Measurements from ENCODE around the gene GREB1L.

DNA sequence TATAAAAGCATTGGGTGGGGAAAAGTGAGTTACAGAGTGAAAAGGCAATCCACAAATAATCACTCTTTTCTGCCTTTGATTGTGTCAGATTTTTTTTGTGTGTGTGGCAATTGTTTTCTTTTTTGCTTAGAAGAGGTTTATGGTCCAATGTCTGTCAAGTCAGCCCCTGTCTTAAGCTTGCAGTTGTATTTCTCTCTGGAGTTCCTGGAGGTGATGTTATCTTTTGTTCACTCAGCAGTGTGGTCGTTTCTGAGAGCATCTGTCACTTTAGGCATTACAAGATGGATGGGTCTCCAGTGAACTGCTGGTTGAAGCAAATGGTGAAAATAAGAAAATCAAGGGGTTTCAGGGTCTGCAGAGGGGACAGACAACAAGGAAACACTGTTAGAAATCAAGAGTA lies 121.3 kb downstream of the GREB1L start:
- TF ChIP-seq, protein P1, sequence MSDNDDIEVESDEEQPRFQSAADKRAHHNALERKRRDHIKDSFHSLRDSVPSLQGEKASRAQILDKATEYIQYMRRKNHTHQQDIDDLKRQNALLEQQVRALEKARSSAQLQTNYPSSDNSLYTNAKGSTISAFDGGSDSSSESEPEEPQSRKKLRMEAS (IDR thresholded peaks at IDR 0.05; ENCODE audit: low read depth), result no peak
- TF ChIP-seq, protein P2, sequence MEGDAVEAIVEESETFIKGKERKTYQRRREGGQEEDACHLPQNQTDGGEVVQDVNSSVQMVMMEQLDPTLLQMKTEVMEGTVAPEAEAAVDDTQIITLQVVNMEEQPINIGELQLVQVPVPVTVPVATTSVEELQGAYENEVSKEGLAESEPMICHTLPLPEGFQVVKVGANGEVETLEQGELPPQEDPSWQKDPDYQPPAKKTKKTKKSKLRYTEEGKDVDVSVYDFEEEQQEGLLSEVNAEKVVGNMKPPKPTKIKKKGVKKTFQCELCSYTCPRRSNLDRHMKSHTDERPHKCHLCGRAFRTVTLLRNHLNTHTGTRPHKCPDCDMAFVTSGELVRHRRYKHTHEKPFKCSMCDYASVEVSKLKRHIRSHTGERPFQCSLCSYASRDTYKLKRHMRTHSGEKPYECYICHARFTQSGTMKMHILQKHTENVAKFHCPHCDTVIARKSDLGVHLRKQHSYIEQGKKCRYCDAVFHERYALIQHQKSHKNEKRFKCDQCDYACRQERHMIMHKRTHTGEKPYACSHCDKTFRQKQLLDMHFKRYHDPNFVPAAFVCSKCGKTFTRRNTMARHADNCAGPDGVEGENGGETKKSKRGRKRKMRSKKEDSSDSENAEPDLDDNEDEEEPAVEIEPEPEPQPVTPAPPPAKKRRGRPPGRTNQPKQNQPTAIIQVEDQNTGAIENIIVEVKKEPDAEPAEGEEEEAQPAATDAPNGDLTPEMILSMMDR (IDR thresholded peaks at IDR 0.05), result no peak
- TF ChIP-seq EP300 (IDR thresholded peaks at IDR 0.05; ENCODE audit: borderline replicate concordance in 1 of 2, low read depth in 1 of 2, low read length in 1 of 2) (no peak), RAD21 (IDR thresholded peaks at IDR 0.05; ENCODE audit: low read length) (no peak)
- TF ChIP-seq, protein P3, sequence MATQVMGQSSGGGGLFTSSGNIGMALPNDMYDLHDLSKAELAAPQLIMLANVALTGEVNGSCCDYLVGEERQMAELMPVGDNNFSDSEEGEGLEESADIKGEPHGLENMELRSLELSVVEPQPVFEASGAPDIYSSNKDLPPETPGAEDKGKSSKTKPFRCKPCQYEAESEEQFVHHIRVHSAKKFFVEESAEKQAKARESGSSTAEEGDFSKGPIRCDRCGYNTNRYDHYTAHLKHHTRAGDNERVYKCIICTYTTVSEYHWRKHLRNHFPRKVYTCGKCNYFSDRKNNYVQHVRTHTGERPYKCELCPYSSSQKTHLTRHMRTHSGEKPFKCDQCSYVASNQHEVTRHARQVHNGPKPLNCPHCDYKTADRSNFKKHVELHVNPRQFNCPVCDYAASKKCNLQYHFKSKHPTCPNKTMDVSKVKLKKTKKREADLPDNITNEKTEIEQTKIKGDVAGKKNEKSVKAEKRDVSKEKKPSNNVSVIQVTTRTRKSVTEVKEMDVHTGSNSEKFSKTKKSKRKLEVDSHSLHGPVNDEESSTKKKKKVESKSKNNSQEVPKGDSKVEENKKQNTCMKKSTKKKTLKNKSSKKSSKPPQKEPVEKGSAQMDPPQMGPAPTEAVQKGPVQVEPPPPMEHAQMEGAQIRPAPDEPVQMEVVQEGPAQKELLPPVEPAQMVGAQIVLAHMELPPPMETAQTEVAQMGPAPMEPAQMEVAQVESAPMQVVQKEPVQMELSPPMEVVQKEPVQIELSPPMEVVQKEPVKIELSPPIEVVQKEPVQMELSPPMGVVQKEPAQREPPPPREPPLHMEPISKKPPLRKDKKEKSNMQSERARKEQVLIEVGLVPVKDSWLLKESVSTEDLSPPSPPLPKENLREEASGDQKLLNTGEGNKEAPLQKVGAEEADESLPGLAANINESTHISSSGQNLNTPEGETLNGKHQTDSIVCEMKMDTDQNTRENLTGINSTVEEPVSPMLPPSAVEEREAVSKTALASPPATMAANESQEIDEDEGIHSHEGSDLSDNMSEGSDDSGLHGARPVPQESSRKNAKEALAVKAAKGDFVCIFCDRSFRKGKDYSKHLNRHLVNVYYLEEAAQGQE (IDR thresholded peaks at IDR 0.05; ENCODE audit: low read depth, low read length), result no peak

All from SK-N-SH (cell line).